Activated T-cell treated with anti-CD3 and anti-CD28 coated beads for 4 hours (primary cell): Measurements from ENCODE around the gene CALB2.
"Not testable (repeated sequence)": the region's sequence is repeated elsewhere in the genome, so short reads cannot be mapped to it uniquely, and the experiment has no call there.

Source experiments
- DNase-seq: peaks from one replicate; pipeline ENCODE4 v3.0.0-alpha.2; 2020

Gene CALB2

DNA sequence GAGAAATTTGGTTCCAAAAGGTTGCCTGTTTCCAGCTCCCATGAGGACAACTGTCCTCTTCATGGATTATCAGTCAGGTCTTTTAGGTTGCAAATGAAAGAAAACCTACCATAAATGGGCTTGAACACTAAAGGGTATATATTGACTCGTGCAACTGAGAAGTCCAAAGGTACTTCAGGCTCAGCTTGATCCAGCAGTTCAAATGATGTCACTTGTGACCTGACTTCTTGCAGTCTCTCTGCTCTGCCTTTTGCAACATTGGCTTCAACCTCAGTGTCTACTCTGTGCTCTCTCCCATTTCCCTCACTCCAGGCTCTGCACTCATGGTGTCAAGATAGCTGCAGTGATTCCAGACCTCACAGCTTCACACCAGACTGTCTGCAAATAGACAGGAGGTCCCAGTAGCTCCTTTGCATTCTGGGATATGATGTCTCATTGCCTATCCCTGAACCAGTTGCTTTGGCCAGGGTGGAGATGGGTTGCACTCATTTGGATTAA lies 5.5 kb upstream of the CALB2 start:
- no peak for DNase-seq

GRCh38 chr16:71353736-71354135 lies 4.8 kb upstream of the CALB2 start:
- DNase-seq: no peak

GRCh38 chr16:71354156-71354555 lies 4.4 kb upstream of the CALB2 start:
- no peak for DNase-seq

DNA sequence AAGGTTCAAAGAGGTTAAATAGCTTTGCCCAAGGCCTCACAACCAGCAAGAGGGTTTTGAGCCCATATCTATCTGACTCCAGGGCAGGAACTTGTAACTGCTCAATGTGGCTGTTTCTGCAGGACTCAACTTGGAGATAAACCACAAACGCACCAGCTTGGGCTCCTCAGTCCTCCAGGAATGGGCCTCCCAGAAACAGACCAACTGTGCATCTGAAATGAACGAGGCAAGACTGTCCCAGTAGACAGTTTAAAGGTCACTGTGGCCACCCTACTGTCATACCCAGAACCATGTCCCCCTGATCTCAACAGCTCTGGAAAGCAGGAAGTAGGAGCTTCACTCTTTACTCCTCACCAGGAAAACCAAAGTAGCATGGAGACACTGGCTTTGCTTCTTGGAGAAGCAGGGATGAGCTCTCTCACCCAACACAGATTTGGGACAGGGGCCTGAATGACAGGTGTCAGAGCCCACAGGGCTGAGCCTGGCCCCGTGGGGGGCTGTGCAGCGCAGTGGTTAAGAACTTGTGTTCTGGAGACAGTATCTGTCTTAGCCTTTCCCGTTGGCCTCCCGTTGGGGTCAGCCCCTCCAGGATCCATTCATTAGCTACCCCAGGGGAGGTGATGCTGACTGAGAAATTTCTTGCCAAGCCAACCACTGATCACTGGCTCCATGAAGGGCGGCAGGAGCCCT lies 2.3 kb upstream of the CALB2 start:
- no peak for DNase-seq

- DNase-seq: not testable (repeated sequence)
These were observed 1.6 kb upstream of the CALB2 start for GRCh38 chr16:71356936-71357335.

GRCh38 chr16:71357681-71358080 lies 842 bp upstream of the CALB2 start:
- DNase-seq: no peak

DNA sequence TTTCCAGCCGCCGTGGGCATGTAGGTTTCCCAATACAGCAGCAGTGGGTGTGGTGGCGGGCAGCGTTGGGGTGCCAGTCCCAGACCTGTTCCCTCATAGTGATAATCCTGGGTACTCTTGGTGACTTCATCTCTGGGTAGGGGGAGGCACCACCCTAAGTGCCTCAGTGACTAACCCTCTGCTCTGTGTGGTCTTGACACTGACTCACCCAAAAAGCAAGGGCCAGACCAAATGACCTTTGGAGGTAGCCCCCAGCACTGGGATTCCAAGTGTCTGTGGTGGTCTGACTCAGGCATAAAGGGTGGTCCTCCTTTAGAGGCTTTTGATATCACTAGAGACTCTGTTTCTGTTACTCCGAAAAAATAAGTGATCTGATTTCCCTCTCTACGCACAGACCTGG lies 908 bp downstream of the CALB2 start:
- DNase-seq: no peak

- no peak for DNase-seq
These were observed 1.9 kb downstream of the CALB2 start for GRCh38 chr16:71360378-71360777.

DNA sequence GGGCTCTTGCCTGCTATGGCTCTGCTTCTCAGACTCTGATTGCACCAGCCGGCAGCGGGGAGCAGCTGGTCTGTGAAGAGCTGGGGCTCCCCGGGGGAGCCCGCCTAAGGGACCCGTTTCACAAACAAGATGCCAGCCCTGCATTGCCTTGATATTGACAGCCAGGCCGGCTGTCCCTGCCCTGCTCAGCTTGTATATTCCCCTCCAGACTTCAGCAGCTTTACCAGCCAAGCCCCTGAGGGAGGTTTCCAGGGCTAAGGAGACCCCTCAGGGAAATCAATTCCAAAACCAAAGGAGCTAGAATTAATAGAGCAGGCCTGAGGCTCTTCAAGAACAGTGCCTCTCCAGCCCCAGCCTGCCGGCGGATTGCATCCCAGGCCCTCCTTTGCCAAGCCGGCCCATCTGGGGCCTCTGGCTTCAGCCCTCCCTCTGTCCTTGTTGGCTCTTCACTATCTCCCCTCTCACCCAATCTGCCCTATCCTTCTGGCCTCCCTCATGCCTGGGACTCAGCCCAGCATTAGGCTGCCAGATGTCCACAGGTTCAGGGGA lies 5.7 kb downstream of the CALB2 start:
- DNase-seq: no peak

- DNase-seq: no peak
These were observed 6.5 kb downstream of the CALB2 start for GRCh38 chr16:71365021-71365420.

DNA sequence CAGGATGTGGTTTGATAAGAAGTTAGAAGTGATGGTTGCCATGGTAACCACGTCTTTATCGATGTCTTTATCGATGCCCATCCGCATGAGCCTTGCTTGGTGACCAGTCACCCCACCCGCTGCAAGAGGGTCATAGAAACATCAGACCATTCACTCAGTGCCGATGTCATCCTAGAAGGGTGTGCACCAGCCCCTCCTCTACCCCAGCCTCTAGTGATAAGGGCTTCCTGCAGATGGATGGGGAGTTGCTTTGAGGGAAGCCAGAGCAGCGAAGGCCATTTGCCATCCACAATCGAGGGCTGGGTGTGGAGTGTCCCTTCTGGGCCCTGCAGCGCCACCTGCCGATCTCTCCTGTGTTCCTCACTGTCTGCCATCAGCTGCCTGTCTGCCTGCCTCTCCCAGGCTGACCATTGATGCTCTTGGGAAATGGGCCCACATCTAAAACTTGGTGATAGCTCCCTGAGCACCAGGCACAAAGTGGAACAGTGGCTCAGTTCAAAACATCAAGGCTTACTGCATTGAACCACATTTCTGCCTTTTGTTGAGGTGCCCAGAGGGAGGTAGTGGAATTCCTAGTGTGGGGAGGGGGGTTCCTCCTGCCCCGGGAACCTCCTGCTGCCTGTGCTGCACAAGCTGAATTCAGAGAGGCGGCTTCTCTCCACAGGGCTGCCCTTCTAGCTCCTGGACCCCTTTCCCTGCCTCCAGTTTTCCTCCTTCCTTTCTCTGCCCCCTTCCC lies 8.9 kb downstream of the CALB2 start:
- DNase-seq: no peak

GRCh38 chr16:71368958-71369357 lies 10.4 kb downstream of the CALB2 start:
- no peak for DNase-seq

DNA sequence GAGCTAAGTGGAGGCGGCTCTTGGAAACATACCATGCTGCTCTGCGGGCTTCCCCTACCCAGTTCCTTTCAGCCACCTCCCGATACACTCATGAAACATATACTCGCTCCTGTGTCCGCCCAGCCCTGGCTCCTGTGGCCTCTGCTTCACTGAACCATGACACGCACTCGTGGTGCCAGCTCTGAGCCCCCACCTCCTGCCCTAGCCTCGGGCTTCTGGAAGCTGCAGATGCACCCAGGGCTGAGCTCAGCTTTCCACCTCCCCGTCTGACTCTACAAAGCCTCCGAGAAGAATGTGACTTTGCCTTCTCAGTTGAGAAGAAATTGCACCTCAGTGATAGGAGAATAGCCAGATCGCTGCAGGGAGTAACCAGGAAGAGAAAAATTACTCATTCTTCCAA lies 11.0 kb downstream of the CALB2 start:
- DNase-seq: no peak

GRCh38 chr16:71371237-71371636 lies 12.7 kb downstream of the CALB2 start:
- DNase-seq: no peak

- no peak for DNase-seq
These were observed 14.6 kb downstream of the CALB2 start for GRCh38 chr16:71373073-71373472.

DNA sequence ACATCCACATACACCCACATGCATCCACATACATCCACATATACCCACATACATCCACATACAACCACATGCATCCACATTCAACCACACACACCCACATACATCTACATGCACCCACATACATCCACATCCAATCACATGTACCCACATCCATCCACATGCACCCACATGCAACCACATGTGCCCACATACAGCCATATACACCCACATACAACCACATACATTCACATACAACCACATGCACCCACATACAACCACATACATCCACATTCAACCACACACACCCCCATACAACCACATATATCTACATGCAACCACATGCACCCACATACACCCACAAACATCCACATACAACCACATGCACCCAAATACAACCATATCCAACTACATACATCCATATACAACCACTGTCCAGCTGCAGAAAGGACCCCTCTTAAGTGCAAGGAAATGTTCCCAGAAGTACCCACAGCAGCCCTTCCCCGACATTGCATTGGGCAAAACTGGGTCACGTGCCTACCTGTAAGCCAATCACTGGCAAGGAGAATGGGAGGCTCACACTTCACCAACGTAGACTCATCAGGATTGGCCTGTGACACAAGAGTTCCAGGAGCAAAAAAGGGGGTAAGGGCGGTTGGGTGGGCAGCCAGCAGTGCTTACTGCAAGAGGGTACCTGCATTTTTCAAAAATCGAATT lies 18.1 kb downstream of the CALB2 start:
- DNase-seq: no peak

- DNase-seq: no peak
These were observed 21.2 kb downstream of the CALB2 start for GRCh38 chr16:71379711-71380110.

DNA sequence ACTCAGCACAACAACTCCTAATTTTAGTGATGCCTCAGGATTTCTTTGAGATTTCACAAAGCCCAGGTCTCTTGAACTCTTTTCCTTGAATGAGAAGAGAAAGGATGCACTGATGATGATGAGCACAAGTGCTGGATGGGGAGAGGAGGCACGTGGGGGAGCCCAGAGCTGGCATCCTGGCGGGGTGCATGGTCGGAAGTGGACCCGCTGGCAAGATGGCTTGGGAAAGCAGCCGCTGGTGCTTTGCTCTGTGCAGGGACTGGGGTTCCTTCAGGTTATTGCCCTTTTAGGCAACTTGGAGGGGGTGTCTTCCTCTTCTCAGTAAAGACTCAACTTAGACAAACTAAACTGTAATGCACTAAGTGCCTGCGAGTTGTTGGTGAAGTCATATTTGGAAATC lies 22.3 kb downstream of the CALB2 start:
- no peak for DNase-seq

GRCh38 chr16:71383054-71383773 lies 24.7 kb downstream of the CALB2 start:
- no peak for DNase-seq

GRCh38 chr16:71384073-71384724 lies 25.7 kb downstream of the CALB2 start:
- DNase-seq: no peak

GRCh38 chr16:71387045-71387871 lies 28.7 kb downstream of the CALB2 start:
- no peak for DNase-seq
